Memory B cell (primary cell): Measurements from ENCODE around the gene FOXO6.
"Not testable (repeated sequence)": the region's sequence is repeated elsewhere in the genome, so short reads cannot be mapped to it uniquely, and the experiment has no call there.

Source experiments
- ATAC-seq: fragments of 150-1000 bp; cut with Tn5 transposase; 2 replicates; pipeline ENCODE4 v1.10.0; 2021; ENCODE audit warnings: low read depth, mild to moderate bottlenecking, moderate library complexity
- DNase-seq, 2 donors: peaks; one replicate each; pipeline ENCODE4 v3.0.0; 2022; ENCODE audit warnings: low spot score in 2 of 2
- H3K27ac Mint-ChIP-seq: one replicate; pipeline ENCODE4 v1.8.0; 2022; ENCODE audit warnings: mild to moderate bottlenecking, moderate library complexity, mixed read lengths
- H3K27me3 Mint-ChIP-seq: one replicate; pipeline ENCODE4 v1.8.0; 2022; ENCODE audit warnings: mixed read lengths
- H3K36me3 Mint-ChIP-seq: one replicate; pipeline ENCODE4 v1.8.0; 2022; ENCODE audit warnings: mild to moderate bottlenecking, mixed read lengths
- H3K4me1 Mint-ChIP-seq: one replicate; pipeline ENCODE4 v1.8.0; 2022; ENCODE audit warnings: mixed read lengths
- H3K4me3 Mint-ChIP-seq: one replicate; pipeline ENCODE4 v1.8.0; 2022; ENCODE audit warnings: mild to moderate bottlenecking, moderate library complexity, mixed read lengths
- H3K9me3 Mint-ChIP-seq: one replicate; pipeline ENCODE4 v1.8.0; 2022; ENCODE audit warnings: mixed read lengths

Gene FOXO6

GRCh38 chr1:41322835-41323234, 38.4 kb upstream of the FOXO6 start:
- ATAC-seq, result peak; percentile 53
- Mint-ChIP-seq H3K9me3 (no peaks in the 10 kb centered on the region), H3K4me1 (no peaks in the 10 kb centered on the region), H3K4me3 (no peak overlapping the region), H3K27ac (no peak overlapping the region), H3K36me3 (no peaks in the 10 kb centered on the region), H3K27me3 (peaks cover 8% of the 10 kb centered on the region)
- DNase-seq, result no peak

- H3K36me3 Mint-ChIP-seq, result no peaks in the 10 kb centered on the region
- H3K9me3 Mint-ChIP-seq, result no peaks in the 10 kb centered on the region
- ATAC-seq, result no peak
- no peak for DNase-seq
- no peak overlapping the region for H3K27ac Mint-ChIP-seq
- peaks cover 8% of the 10 kb centered on the region for H3K27me3 Mint-ChIP-seq
- H3K4me3 Mint-ChIP-seq, result no peak overlapping the region
- no peaks in the 10 kb centered on the region for H3K4me1 Mint-ChIP-seq
Observed at GRCh38 chr1:41323243-41323642, 38.0 kb upstream of the FOXO6 start.

- no peaks in the 10 kb centered on the region for H3K9me3 Mint-ChIP-seq
- ATAC-seq (no peak), DNase-seq (no peak)
- no peaks in the 10 kb centered on the region for H3K36me3 Mint-ChIP-seq
- H3K4me3 Mint-ChIP-seq, result no peak overlapping the region
- peaks cover 3% of the 10 kb centered on the region for H3K27me3 Mint-ChIP-seq
- H3K4me1 Mint-ChIP-seq, result no peaks in the 10 kb centered on the region
- H3K27ac Mint-ChIP-seq, result no peak overlapping the region
Observed at GRCh38 chr1:41325801-41326200, 35.4 kb upstream of the FOXO6 start.

- ATAC-seq (no peak), DNase-seq (no peak)
- Mint-ChIP-seq H3K9me3 (no peaks in the 10 kb centered on the region), H3K36me3 (no peaks in the 10 kb centered on the region), H3K27ac (no peak overlapping the region), H3K4me3 (no peak overlapping the region), H3K27me3 (peaks cover 2% of the 10 kb centered on the region), H3K4me1 (no peaks in the 10 kb centered on the region)
Observed at GRCh38 chr1:41327383-41327999, 33.7 kb upstream of the FOXO6 start.

GRCh38 chr1:41328001-41328615, 33.1 kb upstream of the FOXO6 start:
- no peak overlapping the region for H3K4me3 Mint-ChIP-seq
- no peak overlapping the region for H3K27ac Mint-ChIP-seq
- peaks cover 4% of the 10 kb centered on the region for H3K27me3 Mint-ChIP-seq
- peaks cover 2% of the 10 kb centered on the region for H3K9me3 Mint-ChIP-seq
- DNase-seq (peak in 1 of 2 donors; percentile 7), ATAC-seq (no peak)
- H3K36me3 Mint-ChIP-seq, result peaks cover 2% of the 10 kb centered on the region
- no peaks in the 10 kb centered on the region for H3K4me1 Mint-ChIP-seq

GRCh38 chr1:41328780-41329640, 32.2 kb upstream of the FOXO6 start:
- ATAC-seq (no peak), DNase-seq (no peak)
- peaks cover 2% of the 10 kb centered on the region for H3K36me3 Mint-ChIP-seq
- no peak overlapping the region for H3K27ac Mint-ChIP-seq
- H3K4me3 Mint-ChIP-seq, result no peak overlapping the region
- peaks cover 7% of the 10 kb centered on the region for H3K27me3 Mint-ChIP-seq
- H3K4me1 Mint-ChIP-seq, result no peaks in the 10 kb centered on the region
- peaks cover 2% of the 10 kb centered on the region for H3K9me3 Mint-ChIP-seq

- Mint-ChIP-seq H3K4me1 (no peaks in the 10 kb centered on the region), H3K36me3 (peaks cover 2% of the 10 kb centered on the region), H3K27me3 (peaks cover 7% of the 10 kb centered on the region), H3K27ac (no peak overlapping the region), H3K4me3 (no peak overlapping the region), H3K9me3 (peaks cover 6% of the 10 kb centered on the region)
- DNase-seq, result peak in 1 of 2 donors; percentile 8
- ATAC-seq, result no peak
Observed at GRCh38 chr1:41329662-41330587, 31.3 kb upstream of the FOXO6 start.

- peak in 1 of 2 donors; percentile 8 for DNase-seq
- H3K27me3 Mint-ChIP-seq, result peaks cover 7% of the 10 kb centered on the region
- H3K4me3 Mint-ChIP-seq, result no peak overlapping the region
- H3K9me3 Mint-ChIP-seq, result peaks cover 7% of the 10 kb centered on the region
- peaks cover 2% of the 10 kb centered on the region for H3K36me3 Mint-ChIP-seq
- H3K4me1 Mint-ChIP-seq, result no peaks in the 10 kb centered on the region
- no peak for ATAC-seq
- no peak overlapping the region for H3K27ac Mint-ChIP-seq
Observed at GRCh38 chr1:41330588-41331545, 30.4 kb upstream of the FOXO6 start.

- DNase-seq, result no peak
- H3K9me3 Mint-ChIP-seq, result peaks cover 8% of the 10 kb centered on the region
- peaks cover 6% of the 10 kb centered on the region for H3K27me3 Mint-ChIP-seq
- peaks cover 2% of the 10 kb centered on the region for H3K36me3 Mint-ChIP-seq
- no peak overlapping the region for H3K4me3 Mint-ChIP-seq
- no peaks in the 10 kb centered on the region for H3K4me1 Mint-ChIP-seq
- H3K27ac Mint-ChIP-seq, result no peak overlapping the region
- ATAC-seq, result no peak
Observed at GRCh38 chr1:41331546-41331917, 29.7 kb upstream of the FOXO6 start.

GRCh38 chr1:41332161-41332560, 29.1 kb upstream of the FOXO6 start:
- not testable (repeated sequence) for H3K4me1 Mint-ChIP-seq, H3K4me3 Mint-ChIP-seq, DNase-seq, H3K36me3 Mint-ChIP-seq, H3K27ac Mint-ChIP-seq, H3K27me3 Mint-ChIP-seq, H3K9me3 Mint-ChIP-seq, ATAC-seq

GRCh38 chr1:41333146-41333784, 28.0 kb upstream of the FOXO6 start:
- Mint-ChIP-seq H3K9me3 (peaks cover 10% of the 10 kb centered on the region), H3K4me3 (no peak overlapping the region), H3K27ac (no peak overlapping the region), H3K4me1 (no peaks in the 10 kb centered on the region), H3K36me3 (peaks cover 3% of the 10 kb centered on the region), H3K27me3 (peaks cover 7% of the 10 kb centered on the region)
- DNase-seq (peak in 1 of 2 donors; percentile 8), ATAC-seq (no peak)

- no peak overlapping the region for H3K4me3 Mint-ChIP-seq
- H3K9me3 Mint-ChIP-seq, result peaks cover 16% of the 10 kb centered on the region
- no peak for DNase-seq
- no peak overlapping the region for H3K27ac Mint-ChIP-seq
- no peaks in the 10 kb centered on the region for H3K4me1 Mint-ChIP-seq
- H3K36me3 Mint-ChIP-seq, result peaks cover 2% of the 10 kb centered on the region
- ATAC-seq, result no peak
- peaks cover 11% of the 10 kb centered on the region for H3K27me3 Mint-ChIP-seq
Observed at GRCh38 chr1:41338820-41339219, 22.4 kb upstream of the FOXO6 start.
